ENCODE data around the gene FASN.

The FASN gene

GRCh38 chr17:82035488-82035887, 62.5 kb downstream of the FASN start:
- TF ChIP-seq, protein P1, sequence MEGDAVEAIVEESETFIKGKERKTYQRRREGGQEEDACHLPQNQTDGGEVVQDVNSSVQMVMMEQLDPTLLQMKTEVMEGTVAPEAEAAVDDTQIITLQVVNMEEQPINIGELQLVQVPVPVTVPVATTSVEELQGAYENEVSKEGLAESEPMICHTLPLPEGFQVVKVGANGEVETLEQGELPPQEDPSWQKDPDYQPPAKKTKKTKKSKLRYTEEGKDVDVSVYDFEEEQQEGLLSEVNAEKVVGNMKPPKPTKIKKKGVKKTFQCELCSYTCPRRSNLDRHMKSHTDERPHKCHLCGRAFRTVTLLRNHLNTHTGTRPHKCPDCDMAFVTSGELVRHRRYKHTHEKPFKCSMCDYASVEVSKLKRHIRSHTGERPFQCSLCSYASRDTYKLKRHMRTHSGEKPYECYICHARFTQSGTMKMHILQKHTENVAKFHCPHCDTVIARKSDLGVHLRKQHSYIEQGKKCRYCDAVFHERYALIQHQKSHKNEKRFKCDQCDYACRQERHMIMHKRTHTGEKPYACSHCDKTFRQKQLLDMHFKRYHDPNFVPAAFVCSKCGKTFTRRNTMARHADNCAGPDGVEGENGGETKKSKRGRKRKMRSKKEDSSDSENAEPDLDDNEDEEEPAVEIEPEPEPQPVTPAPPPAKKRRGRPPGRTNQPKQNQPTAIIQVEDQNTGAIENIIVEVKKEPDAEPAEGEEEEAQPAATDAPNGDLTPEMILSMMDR (conservative IDR thresholded peaks at IDR 0.05; ENCODE audit: control insufficient read depth, insufficient read depth, low read depth, low read length) = no peak
- no peak for DNase-seq (ENCODE audit: low read depth)
- no peak overlapping the region for H3K4me3 ChIP-seq (ENCODE audit: control insufficient read depth, low read depth, low read length)

DNA sequence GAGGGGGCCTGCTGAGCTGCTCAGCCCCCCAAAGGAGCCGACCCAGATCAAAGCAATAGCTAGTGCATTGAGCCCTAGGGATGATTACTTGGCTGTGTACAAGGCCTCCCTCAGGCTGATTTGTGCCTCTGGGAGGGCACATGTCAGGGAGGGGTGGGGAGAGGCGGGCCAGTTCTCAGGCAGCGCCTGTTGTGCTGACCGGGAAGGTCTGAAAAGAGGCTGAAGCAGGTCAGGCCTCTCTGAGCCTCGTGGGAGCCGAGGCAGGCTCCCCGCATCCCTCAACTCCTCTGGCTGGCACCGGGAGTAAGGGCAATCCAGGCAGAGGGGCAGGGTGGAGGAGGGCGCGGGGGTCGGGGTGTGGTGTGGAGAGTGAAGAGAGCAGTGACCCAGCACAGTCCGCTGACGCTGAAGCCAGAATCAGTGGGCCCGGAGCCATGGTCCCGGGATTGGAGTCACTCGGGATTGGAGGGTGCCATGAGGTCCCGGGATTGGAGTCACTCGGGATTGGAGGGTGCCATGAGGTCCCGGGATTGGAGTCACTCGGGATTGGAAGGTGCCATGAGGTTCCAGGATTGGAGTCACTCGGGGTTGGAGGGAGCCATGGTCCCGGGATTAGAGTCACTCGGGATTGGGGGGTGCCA, 63.5 kb downstream of the FASN start:
- no peak for DNase-seq (ENCODE audit: low read depth)
- no peak overlapping the region for H3K4me3 ChIP-seq (ENCODE audit: control insufficient read depth, low read depth, low read length)
- TF ChIP-seq, protein P1 (conservative IDR thresholded peaks at IDR 0.05; ENCODE audit: control insufficient read depth, insufficient read depth, low read depth, low read length) = no peak

- no peak for DNase-seq (ENCODE audit: low read depth)
- TF ChIP-seq, protein P1 (conservative IDR thresholded peaks at IDR 0.05; ENCODE audit: control insufficient read depth, insufficient read depth, low read depth, low read length) = no peak
- no peak overlapping the region for H3K4me3 ChIP-seq (ENCODE audit: control insufficient read depth, low read depth, low read length)
These were observed 64.5 kb downstream of the FASN start for GRCh38 chr17:82033359-82034085.

DNA sequence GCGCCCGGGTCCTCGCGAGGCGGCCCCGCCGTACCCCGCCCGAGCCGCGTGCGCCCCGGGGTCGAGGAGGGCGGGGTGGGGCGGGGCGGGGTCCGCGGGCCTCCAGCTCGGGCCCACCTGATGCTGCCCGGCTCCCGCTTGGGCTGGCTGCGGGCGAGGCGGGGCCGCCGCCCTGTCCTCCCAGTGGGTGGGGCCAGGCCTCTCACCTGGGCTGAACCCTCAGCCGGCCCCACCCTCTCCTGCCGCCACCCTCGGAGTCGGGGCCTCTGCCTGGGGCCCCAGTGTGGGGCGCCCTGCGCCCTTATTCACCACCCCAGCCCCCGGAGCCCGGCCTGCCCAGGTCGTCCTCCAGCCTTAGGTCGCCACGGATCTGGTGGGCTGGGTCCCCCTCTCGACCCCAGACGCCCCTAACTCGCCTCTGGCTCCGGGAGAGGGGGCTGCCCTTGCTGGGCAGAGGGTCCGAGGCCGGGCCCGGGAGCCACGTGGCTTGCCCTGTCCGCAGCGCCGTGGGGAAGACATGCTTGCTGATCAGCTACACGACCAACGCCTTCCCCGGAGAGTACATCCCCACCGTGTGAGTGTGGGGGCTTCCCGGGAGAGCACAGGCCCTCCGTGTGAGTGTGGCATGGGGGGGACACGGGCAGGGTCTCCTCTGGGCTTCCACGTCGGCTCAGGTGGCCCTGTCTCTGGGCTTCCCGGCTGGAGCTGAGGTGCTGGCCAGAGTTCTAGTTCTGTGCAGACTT, 66.0 kb downstream of the FASN start:
- TF ChIP-seq, protein P1 (conservative IDR thresholded peaks at IDR 0.05; ENCODE audit: control insufficient read depth, insufficient read depth, low read depth, low read length) = no peak
- H3K4me3 ChIP-seq (ENCODE audit: control insufficient read depth, low read depth, low read length) = peak overlapping the region; percentile 42
- DNase-seq (ENCODE audit: low read depth) = no peak

DNA sequence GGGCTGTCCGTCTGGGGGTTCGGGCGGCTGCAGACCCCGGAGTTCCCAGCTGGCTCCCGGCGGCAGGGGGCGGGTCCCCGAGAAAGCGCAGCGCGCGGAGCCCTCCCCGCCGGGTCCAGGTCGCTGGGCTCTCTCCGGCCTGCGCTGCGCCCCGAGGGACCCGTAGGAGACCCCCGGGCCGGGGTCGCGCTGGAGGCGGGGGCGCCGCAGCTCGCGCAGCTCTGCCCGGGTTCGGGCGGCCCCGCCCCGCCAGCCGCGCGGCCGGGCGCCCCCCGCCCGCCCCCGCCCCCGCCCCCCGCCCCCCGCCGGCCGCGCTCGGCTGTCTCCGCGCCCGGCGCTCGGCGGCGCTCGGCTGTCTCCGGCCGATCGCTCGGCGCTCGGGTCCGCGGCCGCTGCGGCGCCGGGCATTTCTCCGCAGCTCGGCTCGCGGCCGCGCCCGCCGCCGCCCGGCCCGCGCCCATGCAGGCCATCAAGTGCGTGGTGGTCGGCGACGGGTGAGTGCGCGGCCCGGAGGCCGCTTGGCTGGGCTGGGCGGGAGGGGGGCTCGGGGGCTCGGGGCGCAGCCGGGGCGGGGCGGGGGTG, 66.6 kb downstream of the FASN start, which contains the start of gene RAC3:
TSS of gene RAC3 (plus strand) at position 376 of the 582 bp plus-strand sequence. CDS start at position 460, 84 bp downstream.
- TF ChIP-seq, protein P1 (conservative IDR thresholded peaks at IDR 0.05; ENCODE audit: control insufficient read depth, insufficient read depth, low read depth, low read length) = no peak
- no peak for DNase-seq (ENCODE audit: low read depth)
- peak within 1 kb of the TSS; percentile 42 for H3K4me3 ChIP-seq (ENCODE audit: control insufficient read depth, low read depth, low read length)

GRCh38 chr17:82030470-82031302, 67.3 kb downstream of the FASN start:
- TF ChIP-seq, protein P1 (conservative IDR thresholded peaks at IDR 0.05; ENCODE audit: control insufficient read depth, insufficient read depth, low read depth, low read length) = peak; percentile 64
- peak; percentile 85 for DNase-seq (ENCODE audit: low read depth)
- peak overlapping the region; percentile 41 for H3K4me3 ChIP-seq (ENCODE audit: control insufficient read depth, low read depth, low read length)

All from fibroblast of mammary gland (primary cell).